K562 (cell line): ENCODE measurements around the gene SLC5A2. TPM values are rescaled to one million over a fixed set of nuclear protein-coding genes. Genes with fewer than 3 reads are reported as not detected.

ENCODE experiments used
- MAZ ChIP-seq, 2 experiments: fragments of 450-650 bp in 1 of 2; sonication (generic) in 1 of 2; formaldehyde crosslinking; IDR thresholded peaks in 1 of 2; conservative IDR thresholded peaks in 1 of 2; 2 replicates each; pipeline versions ENCODE4 v1.4.0 to v1.5.0; 2020; ENCODE audit warnings: mild to moderate bottlenecking in 1 of 2, missing genetic modification reagents in 1 of 2
- polyA plus RNA-seq, 8 experiments: library from polyadenylated mRNA; depleted of rRNA in 4 of 8; stranded (reverse) in 5 of 8; unstranded in 3 of 8; fragments of >200 nt; fragmentation: Nextera tagmentation in 2 of 8; fragmentation: Illumina TruSeq in 1 of 8; extraction: Ambion mirVana in 2 of 8; extraction: Trizol in 1 of 8; gene quantifications; 2 replicates each; pipeline versions ENCODE4 v1.2.1 to v1.2.3, GENCODE V29; 2011 to 2014; ENCODE audit warnings: inconsistent platforms in 1 of 8, missing spikeins in 1 of 8
- total RNA-seq, 7 experiments: library from RNA; depleted of rRNA in 6 of 7; stranded (reverse); fragments of >200 nt in 6 of 7; fragmentation: Illumina TruSeq in 2 of 7; extraction: Trizol in 2 of 7; gene quantifications; 2 replicates each; pipeline versions ENCODE4 v1.2.1 to v1.2.3, GENCODE V29; 2011 to 2021; ENCODE audit warnings: low replicate concordance in 1 of 7
- TF ChIP-seq, protein P1 (sequence below): fragments of 450-650 bp; IDR thresholded peaks from 2 replicates; pipeline ENCODE4 v1.6.1; 2016; ENCODE audit warnings: mild to moderate bottlenecking, moderate library complexity

Gene SLC5A2
- total and polyA plus RNA-seq, 9 of the 15 experiments (the other 6 are each of a cell fraction or from before 2014, with no cell fraction given): 0.07 to 2.7 (median 2.2) TPM; not detected in 6

GRCh38 chr16:31476303-31477219, 6.4 kb upstream of the SLC5A2 start (continued):
- TF ChIP-seq, protein P1, sequence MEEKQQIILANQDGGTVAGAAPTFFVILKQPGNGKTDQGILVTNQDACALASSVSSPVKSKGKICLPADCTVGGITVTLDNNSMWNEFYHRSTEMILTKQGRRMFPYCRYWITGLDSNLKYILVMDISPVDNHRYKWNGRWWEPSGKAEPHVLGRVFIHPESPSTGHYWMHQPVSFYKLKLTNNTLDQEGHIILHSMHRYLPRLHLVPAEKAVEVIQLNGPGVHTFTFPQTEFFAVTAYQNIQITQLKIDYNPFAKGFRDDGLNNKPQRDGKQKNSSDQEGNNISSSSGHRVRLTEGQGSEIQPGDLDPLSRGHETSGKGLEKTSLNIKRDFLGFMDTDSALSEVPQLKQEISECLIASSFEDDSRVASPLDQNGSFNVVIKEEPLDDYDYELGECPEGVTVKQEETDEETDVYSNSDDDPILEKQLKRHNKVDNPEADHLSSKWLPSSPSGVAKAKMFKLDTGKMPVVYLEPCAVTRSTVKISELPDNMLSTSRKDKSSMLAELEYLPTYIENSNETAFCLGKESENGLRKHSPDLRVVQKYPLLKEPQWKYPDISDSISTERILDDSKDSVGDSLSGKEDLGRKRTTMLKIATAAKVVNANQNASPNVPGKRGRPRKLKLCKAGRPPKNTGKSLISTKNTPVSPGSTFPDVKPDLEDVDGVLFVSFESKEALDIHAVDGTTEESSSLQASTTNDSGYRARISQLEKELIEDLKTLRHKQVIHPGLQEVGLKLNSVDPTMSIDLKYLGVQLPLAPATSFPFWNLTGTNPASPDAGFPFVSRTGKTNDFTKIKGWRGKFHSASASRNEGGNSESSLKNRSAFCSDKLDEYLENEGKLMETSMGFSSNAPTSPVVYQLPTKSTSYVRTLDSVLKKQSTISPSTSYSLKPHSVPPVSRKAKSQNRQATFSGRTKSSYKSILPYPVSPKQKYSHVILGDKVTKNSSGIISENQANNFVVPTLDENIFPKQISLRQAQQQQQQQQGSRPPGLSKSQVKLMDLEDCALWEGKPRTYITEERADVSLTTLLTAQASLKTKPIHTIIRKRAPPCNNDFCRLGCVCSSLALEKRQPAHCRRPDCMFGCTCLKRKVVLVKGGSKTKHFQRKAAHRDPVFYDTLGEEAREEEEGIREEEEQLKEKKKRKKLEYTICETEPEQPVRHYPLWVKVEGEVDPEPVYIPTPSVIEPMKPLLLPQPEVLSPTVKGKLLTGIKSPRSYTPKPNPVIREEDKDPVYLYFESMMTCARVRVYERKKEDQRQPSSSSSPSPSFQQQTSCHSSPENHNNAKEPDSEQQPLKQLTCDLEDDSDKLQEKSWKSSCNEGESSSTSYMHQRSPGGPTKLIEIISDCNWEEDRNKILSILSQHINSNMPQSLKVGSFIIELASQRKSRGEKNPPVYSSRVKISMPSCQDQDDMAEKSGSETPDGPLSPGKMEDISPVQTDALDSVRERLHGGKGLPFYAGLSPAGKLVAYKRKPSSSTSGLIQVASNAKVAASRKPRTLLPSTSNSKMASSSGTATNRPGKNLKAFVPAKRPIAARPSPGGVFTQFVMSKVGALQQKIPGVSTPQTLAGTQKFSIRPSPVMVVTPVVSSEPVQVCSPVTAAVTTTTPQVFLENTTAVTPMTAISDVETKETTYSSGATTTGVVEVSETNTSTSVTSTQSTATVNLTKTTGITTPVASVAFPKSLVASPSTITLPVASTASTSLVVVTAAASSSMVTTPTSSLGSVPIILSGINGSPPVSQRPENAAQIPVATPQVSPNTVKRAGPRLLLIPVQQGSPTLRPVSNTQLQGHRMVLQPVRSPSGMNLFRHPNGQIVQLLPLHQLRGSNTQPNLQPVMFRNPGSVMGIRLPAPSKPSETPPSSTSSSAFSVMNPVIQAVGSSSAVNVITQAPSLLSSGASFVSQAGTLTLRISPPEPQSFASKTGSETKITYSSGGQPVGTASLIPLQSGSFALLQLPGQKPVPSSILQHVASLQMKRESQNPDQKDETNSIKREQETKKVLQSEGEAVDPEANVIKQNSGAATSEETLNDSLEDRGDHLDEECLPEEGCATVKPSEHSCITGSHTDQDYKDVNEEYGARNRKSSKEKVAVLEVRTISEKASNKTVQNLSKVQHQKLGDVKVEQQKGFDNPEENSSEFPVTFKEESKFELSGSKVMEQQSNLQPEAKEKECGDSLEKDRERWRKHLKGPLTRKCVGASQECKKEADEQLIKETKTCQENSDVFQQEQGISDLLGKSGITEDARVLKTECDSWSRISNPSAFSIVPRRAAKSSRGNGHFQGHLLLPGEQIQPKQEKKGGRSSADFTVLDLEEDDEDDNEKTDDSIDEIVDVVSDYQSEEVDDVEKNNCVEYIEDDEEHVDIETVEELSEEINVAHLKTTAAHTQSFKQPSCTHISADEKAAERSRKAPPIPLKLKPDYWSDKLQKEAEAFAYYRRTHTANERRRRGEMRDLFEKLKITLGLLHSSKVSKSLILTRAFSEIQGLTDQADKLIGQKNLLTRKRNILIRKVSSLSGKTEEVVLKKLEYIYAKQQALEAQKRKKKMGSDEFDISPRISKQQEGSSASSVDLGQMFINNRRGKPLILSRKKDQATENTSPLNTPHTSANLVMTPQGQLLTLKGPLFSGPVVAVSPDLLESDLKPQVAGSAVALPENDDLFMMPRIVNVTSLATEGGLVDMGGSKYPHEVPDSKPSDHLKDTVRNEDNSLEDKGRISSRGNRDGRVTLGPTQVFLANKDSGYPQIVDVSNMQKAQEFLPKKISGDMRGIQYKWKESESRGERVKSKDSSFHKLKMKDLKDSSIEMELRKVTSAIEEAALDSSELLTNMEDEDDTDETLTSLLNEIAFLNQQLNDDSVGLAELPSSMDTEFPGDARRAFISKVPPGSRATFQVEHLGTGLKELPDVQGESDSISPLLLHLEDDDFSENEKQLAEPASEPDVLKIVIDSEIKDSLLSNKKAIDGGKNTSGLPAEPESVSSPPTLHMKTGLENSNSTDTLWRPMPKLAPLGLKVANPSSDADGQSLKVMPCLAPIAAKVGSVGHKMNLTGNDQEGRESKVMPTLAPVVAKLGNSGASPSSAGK: peak; percentile 88
- 0 out of 4 replicates have a peak, but pooled peaks of 1 of the 2 experiments have one; percentile 5 for TF ChIP-seq MAZ (CRISPR knock-in tag; conservative IDR thresholded peaks at IDR 0.05 in 1 of 2, IDR thresholded peaks at IDR 0.05 in 1 of 2)
